Tibial artery (tissue), 4 donors: ENCODE data around the gene PHKB.
A peak's percentile ranks its signal among the peaks of the same experiment; 100 is the strongest.

Experiments
- DNase-seq, 2 donors: peaks; one replicate each; pipeline ENCODE4 v3.0.0-alpha.2; 2019
- H3K27ac ChIP-seq, 2 donors: fragments of 200-600 bp; sonication (generic) in 1 of 2; 1 replicate in 1 of 2; 2 replicates in 1 of 2; pipeline ENCODE4 v1.5.1; 2018 to 2019; ENCODE audit warnings: mild to moderate bottlenecking in 1 of 2
- H3K27me3 ChIP-seq, 2 donors: fragments of 200-600 bp; sonication (generic) in 1 of 2; one replicate each; pipeline versions ENCODE4 v1.5.1 to v1.6.0; 2016 to 2019
- H3K36me3 ChIP-seq, 3 donors: fragments of 200-600 bp; sonication (generic) in 2 of 3; one replicate each; pipeline ENCODE4 v1.5.1; 2016 to 2019; ENCODE audit warnings: mild to moderate bottlenecking in 2 of 3
- H3K4me1 ChIP-seq, 4 donors: fragments of 200-600 bp; sonication (generic) in 2 of 4; 1 replicate in 3 of 4; 2 replicates in 1 of 4; pipeline ENCODE4 v1.5.1; 2016 to 2019
- H3K4me3 ChIP-seq, 2 donors: fragments of 200-600 bp; sonication (generic) in 1 of 2; 1 replicate in 1 of 2; 2 replicates in 1 of 2; pipeline ENCODE4 v1.5.1; 2018 to 2019; ENCODE audit warnings: mild to moderate bottlenecking in 2 of 2
- H3K9me3 ChIP-seq, 3 donors: fragments of 200-600 bp; sonication (generic) in 1 of 3; one replicate each; pipeline ENCODE4 v1.5.1; 2016 to 2019
- intact Hi-C: fragments of 100-400 bp; cut with DNase I; formaldehyde crosslinking; loops from one replicate; pipeline ENCODE4 v1.15.0; 2023; ENCODE audit warnings: low total_unique reads
- TF ChIP-seq, protein P1 (sequence below), 2 experiments: fragments of 200-600 bp in 1 of 2; fragments of 450-650 bp in 1 of 2; IDR thresholded peaks; one replicate each; pipeline ENCODE4 v1.5.1; 2017 to 2019; ENCODE audit warnings: antibody characterized with exemption in 2 of 2, mild to moderate bottlenecking in 1 of 2, moderate library complexity in 1 of 2

The PHKB gene

DNA sequence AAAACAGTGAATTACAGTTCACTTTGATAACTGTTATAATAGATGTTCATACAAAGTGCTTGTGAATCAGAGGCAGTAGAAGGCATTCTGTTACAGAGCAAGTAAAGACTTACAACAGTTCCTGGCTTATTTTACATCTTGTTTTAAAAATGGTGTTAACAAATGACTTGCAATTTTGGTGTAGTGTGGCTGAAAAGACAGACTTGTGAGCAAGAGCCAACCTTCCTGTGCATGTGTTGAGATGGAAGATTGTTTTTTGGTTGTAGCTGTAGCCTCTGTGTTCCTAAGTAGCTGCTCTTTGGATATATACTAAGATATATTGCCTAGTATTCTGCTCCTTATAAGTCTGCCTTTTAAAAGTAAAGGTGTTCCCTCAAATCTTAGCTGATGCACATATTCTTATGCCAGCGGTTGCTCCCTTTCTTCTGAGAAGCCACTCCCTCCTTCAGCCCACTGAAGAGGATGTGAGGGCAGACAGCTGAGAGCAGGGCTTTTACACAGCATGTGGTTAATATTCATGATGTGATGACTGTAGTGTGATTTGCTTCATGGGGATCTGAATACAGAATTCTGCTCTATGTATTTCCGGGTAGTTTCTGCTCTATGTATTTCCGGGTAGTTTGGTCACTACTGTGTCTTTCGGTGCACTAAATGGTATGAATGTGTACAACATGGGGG, 182.3 kb downstream of the PHKB start:
- no peak overlapping the region for H3K4me3 ChIP-seq
- H3K4me1 ChIP-seq: peaks cover 0 to 18% (median 9%) of the 10 kb centered on the region in 4 donors
- TF ChIP-seq, protein P1, sequence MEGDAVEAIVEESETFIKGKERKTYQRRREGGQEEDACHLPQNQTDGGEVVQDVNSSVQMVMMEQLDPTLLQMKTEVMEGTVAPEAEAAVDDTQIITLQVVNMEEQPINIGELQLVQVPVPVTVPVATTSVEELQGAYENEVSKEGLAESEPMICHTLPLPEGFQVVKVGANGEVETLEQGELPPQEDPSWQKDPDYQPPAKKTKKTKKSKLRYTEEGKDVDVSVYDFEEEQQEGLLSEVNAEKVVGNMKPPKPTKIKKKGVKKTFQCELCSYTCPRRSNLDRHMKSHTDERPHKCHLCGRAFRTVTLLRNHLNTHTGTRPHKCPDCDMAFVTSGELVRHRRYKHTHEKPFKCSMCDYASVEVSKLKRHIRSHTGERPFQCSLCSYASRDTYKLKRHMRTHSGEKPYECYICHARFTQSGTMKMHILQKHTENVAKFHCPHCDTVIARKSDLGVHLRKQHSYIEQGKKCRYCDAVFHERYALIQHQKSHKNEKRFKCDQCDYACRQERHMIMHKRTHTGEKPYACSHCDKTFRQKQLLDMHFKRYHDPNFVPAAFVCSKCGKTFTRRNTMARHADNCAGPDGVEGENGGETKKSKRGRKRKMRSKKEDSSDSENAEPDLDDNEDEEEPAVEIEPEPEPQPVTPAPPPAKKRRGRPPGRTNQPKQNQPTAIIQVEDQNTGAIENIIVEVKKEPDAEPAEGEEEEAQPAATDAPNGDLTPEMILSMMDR (IDR thresholded peaks at IDR 0.05): no peak
- peaks cover 0 to 18% (median 12%) of the 10 kb centered on the region in 3 donors for H3K36me3 ChIP-seq
- no peak overlapping the region for H3K27ac ChIP-seq
- intact Hi-C loops: no loop called here
- H3K27me3 ChIP-seq: no peaks in the 10 kb centered on the region
- DNase-seq: no peak
- H3K9me3 ChIP-seq: no peaks in the 10 kb centered on the region

DNA sequence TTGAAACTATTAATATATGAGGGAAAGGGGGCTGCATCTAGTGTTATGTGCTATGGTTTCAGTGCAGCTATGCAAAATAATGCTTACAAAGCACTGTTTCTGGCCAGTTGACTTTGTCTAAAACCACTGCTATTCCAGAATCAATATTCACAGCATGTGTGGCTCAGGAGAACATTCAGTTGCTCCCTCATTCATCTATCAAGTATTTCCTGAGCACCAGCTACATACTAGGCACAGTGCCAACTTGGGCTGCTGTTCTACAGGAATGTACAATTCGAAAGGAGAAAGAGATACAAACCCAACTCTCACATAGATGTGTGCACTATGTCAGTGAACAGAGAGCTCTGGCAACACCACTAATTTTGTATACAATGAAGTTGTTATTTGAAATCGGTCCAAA, 183.0 kb downstream of the PHKB start:
- H3K4me1 ChIP-seq: peaks cover 0 to 18% (median 9%) of the 10 kb centered on the region in 4 donors
- DNase-seq: peak in 1 of 2 donors; percentile 24
- H3K9me3 ChIP-seq: no peaks in the 10 kb centered on the region
- TF ChIP-seq, protein P1 (IDR thresholded peaks at IDR 0.05): no peak
- no peak overlapping the region for H3K27ac ChIP-seq
- H3K27me3 ChIP-seq: no peaks in the 10 kb centered on the region
- H3K36me3 ChIP-seq: peaks cover 0 to 25% (median 16%) of the 10 kb centered on the region in 3 donors
- intact Hi-C loops: no loop called here
- no peak overlapping the region for H3K4me3 ChIP-seq

DNA sequence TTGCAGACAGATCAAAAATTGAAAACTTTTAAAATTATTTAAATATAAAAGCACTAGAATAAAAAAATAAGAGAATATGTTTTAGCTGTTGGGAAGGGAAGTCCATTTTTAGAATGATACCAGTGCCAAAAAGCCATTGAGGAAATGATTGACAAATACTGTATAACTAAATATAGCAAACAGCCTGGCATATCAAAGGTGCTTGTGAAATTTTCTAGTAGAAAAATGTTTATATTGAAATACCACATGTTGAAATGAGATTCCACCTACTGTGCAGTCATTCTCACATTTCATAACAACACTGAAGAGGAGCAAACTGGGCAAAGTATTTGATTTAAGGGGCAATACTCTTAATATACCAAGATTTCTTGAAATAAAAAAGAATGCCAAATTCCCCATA, 183.5 kb downstream of the PHKB start:
- Histone ChIP-seq H3K9me3 (no peaks in the 10 kb centered on the region), H3K27ac (no peak overlapping the region), H3K4me1 (peaks cover 0 to 18% (median 9%) of the 10 kb centered on the region in 4 donors), H3K4me3 (no peak overlapping the region), H3K27me3 (no peaks in the 10 kb centered on the region), H3K36me3 (peaks cover 0 to 26% (median 21%) of the 10 kb centered on the region in 3 donors)
- intact Hi-C loops: no loop called here
- no peak for DNase-seq
- TF ChIP-seq, protein P1 (IDR thresholded peaks at IDR 0.05): no peak

DNA sequence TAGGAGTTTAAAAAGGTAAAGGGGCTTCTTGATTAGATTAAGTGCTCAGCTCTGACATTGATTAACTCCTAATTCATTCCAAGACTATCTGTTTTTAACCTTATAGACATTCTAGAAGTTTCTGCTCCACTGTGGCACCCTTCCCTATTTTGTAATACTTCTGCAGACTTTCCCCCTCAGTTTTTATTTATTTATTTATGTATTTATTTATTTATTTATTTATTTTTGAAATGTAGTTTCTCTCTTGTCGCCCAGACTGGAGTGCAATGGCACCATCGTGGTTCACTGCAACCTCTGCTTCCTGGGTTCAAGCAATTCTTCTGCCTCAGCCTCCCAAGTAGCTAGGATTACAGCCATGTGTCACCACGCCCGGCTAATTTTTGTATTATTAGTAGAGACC, 185.8 kb downstream of the PHKB start:
- H3K36me3 ChIP-seq: peaks cover 5 to 43% (median 42%) of the 10 kb centered on the region in 3 donors
- no peak for DNase-seq
- intact Hi-C loops: no loop called here
- H3K4me1 ChIP-seq: peaks cover 0 to 18% (median 9%) of the 10 kb centered on the region in 4 donors
- no peaks in the 10 kb centered on the region for H3K9me3 ChIP-seq
- H3K4me3 ChIP-seq: no peak overlapping the region
- H3K27me3 ChIP-seq: no peaks in the 10 kb centered on the region
- TF ChIP-seq, protein P1 (IDR thresholded peaks at IDR 0.05): no peak
- H3K27ac ChIP-seq: no peak overlapping the region

DNA sequence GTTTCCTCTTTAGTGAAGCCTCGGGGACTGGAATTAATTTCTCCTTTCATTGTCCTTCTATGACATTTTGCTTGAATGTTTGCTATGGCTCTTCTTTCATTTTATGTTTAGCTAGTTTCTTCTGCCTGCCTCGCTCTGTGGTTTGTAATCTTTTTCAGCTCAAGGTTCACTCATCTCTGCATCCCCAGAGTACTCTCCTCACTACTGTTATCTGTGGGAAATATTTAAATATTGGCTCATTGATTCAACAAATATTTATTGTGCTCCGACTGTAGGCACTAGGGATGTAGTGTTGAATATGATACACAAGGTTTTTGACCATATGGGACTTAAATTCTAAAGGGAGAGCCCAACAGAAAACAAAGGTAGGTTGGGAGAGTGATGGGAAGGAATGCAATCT, 195.9 kb downstream of the PHKB start:
- no peak overlapping the region for H3K4me3 ChIP-seq
- H3K4me1 ChIP-seq: no peaks in the 10 kb centered on the region
- TF ChIP-seq, protein P1 (IDR thresholded peaks at IDR 0.05): no peak
- intact Hi-C loops: no loop called here
- H3K27ac ChIP-seq: no peak overlapping the region
- no peaks in the 10 kb centered on the region for H3K27me3 ChIP-seq
- H3K9me3 ChIP-seq: no peaks in the 10 kb centered on the region
- H3K36me3 ChIP-seq: peaks cover 35 to 60% (median 46%) of the 10 kb centered on the region in 3 donors
- no peak for DNase-seq
